Nephron progenitor cell (in vitro differentiated cells): ENCODE data around the gene ZNF737.
A peak's percentile ranks its signal among the peaks of the same experiment; 100 is the strongest.
"Not testable (repeated sequence)": the region's sequence is repeated elsewhere in the genome, so short reads cannot be mapped to it uniquely, and the experiment has no call there.

Experiments used
- DNase-seq: peaks from one replicate; pipeline ENCODE4 v3.0.0; 2021
- H3K27ac Mint-ChIP-seq: 2 replicates; pipeline ENCODE4 v1.8.0; 2021; ENCODE audit warnings: mild to moderate bottlenecking, moderate library complexity, mixed read lengths
- H3K27me3 Mint-ChIP-seq: 2 replicates; pipeline ENCODE4 v1.8.0; 2021; ENCODE audit warnings: mild to moderate bottlenecking, low read depth, mixed read lengths; ENCODE audit not compliant: poor library complexity
- H3K36me3 Mint-ChIP-seq: 2 replicates; pipeline ENCODE4 v1.8.0; 2021; ENCODE audit warnings: low read depth, mixed read lengths
- H3K4me1 Mint-ChIP-seq: 2 replicates; pipeline ENCODE4 v1.8.0; 2021; ENCODE audit warnings: mixed read lengths
- H3K4me3 Mint-ChIP-seq: 2 replicates; pipeline ENCODE4 v1.8.0; 2021; ENCODE audit warnings: mild to moderate bottlenecking, moderate library complexity, mixed read lengths
- H3K9me3 Mint-ChIP-seq: 2 replicates; pipeline ENCODE4 v1.8.0; 2021; ENCODE audit warnings: mild to moderate bottlenecking, moderate library complexity, mixed read lengths
- TF ChIP-seq, protein P1 (sequence below): fragments of 200-600 bp; sonication (generic); IDR thresholded peaks from 2 replicates; pipeline ENCODE4 v1.5.0; 2021; ENCODE audit warnings: antibody characterized with exemption

ZNF737 gene

DNA sequence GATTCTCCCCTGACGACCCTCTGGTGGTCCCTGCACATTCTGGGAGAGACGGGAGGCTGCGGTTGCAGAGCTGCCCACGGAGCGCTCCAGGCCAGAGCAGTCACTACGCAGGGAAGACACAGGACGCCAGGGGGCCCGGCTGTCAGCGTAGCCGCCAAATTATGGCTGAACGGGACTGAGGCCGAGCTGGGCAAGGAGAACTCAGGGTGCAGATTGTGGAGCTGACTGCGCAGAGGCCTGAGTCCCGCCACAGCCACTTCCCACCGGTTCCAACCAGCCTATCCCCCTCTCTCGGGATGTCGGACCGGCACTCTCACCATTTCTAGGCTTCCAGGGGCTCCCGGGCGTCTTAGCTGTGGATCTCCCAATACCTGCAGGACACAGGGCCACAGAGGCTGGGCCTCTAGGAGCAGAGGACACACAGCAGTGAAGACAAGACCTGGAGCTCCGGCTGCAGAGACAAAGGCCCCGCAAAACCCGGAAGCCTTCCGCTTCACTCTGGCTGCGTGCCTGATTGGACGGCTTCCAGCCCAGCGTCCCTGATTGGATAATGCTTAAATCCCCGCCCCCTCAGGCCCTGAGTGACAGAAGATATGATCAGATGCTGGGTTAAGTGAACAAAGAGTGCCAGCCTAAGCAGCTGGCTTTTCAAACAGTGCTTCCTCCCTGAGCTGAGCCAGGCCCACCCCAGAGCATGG, at the start of gene ZNF737:
Gene ZNF737, minus strand, starts transcription at position 461 of the 698 bp plus-strand sequence. Its CDS starts 141 bp downstream, at position 320.
- peaks cover 54% of the 10 kb centered on the region for H3K36me3 Mint-ChIP-seq
- peak within 1 kb of the TSS; percentile 100 for H3K27ac Mint-ChIP-seq
- DNase-seq: peak; percentile 85
- H3K27me3 Mint-ChIP-seq: no peaks in the 10 kb centered on the region
- peaks cover 95% of the 10 kb centered on the region for H3K9me3 Mint-ChIP-seq
- TF ChIP-seq, protein P1, sequence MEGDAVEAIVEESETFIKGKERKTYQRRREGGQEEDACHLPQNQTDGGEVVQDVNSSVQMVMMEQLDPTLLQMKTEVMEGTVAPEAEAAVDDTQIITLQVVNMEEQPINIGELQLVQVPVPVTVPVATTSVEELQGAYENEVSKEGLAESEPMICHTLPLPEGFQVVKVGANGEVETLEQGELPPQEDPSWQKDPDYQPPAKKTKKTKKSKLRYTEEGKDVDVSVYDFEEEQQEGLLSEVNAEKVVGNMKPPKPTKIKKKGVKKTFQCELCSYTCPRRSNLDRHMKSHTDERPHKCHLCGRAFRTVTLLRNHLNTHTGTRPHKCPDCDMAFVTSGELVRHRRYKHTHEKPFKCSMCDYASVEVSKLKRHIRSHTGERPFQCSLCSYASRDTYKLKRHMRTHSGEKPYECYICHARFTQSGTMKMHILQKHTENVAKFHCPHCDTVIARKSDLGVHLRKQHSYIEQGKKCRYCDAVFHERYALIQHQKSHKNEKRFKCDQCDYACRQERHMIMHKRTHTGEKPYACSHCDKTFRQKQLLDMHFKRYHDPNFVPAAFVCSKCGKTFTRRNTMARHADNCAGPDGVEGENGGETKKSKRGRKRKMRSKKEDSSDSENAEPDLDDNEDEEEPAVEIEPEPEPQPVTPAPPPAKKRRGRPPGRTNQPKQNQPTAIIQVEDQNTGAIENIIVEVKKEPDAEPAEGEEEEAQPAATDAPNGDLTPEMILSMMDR: no peak
- H3K4me1 Mint-ChIP-seq: peaks cover 6% of the 10 kb centered on the region
- peak within 1 kb of the TSS; percentile 94 for H3K4me3 Mint-ChIP-seq

DNA sequence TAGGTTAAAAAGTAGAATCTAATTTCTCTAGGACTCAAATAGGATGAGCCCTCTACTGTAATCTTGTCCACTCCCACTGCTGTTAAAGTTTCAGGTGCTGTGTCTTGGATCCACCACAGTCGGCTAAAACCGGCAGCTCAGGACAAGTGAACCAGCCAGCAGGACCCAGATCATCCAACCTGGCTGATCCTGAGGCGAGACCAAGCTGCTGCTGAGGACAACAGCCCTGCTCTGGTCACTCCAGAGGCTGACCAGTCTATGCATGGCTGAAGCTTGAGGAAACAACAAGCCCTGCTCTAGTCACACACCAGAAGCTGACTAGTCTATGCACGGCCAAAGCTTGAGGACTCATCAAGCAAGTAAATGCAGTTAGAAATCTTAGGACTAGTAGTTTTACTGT, 49.4 kb upstream of the ZNF737 start:
- not testable (repeated sequence) for H3K4me1 Mint-ChIP-seq, H3K27me3 Mint-ChIP-seq, H3K27ac Mint-ChIP-seq, H3K36me3 Mint-ChIP-seq, DNase-seq, H3K4me3 Mint-ChIP-seq
- H3K9me3 Mint-ChIP-seq: peaks cover 70% of the 10 kb centered on the region

DNA sequence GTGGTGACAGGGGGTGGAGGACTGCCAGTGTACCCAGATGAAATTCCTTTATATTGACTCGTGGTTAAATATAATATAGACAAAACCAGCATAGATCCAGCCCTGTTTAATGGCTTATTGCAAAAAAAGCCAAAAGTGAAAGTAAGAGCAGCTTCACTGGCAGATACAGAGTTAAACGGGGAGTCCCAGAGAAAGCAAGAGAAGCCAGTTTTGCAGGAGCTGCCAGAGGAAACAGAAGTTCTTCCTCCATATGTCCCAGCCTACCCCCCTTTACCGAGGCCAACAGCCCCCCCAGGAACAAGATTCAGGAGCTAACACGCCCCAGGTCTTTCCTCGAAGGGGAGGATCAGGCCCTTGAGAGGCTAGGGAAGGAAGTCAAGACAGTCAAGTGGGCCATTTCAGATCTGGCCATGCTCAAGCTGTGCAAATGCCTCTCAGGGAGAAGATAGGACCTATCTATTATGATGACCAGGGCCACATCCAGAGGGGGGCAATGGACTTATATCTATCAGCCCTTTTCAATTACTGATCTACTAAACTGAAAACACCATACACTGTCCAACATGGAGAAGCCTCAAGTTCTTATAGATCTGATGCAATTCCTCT, 47.2 kb upstream of the ZNF737 start:
- Mint-ChIP-seq H3K27me3 (no peaks in the 10 kb centered on the region), H3K36me3 (no peaks in the 10 kb centered on the region), H3K4me3 (no peak overlapping the region), H3K4me1 (no peaks in the 10 kb centered on the region), H3K27ac (no peak overlapping the region), H3K9me3 (peaks cover 71% of the 10 kb centered on the region)
- TF ChIP-seq, protein P1: no peak
- DNase-seq: no peak

DNA sequence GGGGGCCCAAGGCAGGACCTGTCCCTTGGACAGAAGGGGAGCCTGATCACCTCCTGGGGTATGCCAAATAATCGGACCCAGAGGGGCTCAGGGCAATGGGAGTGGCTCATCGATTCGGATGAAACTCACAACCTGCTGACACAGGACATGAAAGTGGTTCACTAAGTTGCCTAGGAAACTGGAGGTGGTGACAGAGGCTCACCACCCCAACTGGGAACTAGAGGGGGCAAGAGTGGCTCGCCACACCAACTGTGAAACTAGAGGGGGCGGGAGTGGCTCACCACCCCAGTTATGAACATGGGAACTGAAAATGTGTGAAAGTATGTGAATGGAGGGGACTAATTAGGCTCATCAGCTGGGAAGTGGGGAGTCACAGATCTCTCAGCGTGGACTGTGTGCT, 46.3 kb upstream of the ZNF737 start:
- H3K27ac Mint-ChIP-seq: no peak overlapping the region
- H3K4me3 Mint-ChIP-seq: no peak overlapping the region
- TF ChIP-seq, protein P1: no peak
- DNase-seq: no peak
- H3K36me3 Mint-ChIP-seq: no peaks in the 10 kb centered on the region
- peaks cover 70% of the 10 kb centered on the region for H3K9me3 Mint-ChIP-seq
- H3K27me3 Mint-ChIP-seq: no peaks in the 10 kb centered on the region
- H3K4me1 Mint-ChIP-seq: no peaks in the 10 kb centered on the region

DNA sequence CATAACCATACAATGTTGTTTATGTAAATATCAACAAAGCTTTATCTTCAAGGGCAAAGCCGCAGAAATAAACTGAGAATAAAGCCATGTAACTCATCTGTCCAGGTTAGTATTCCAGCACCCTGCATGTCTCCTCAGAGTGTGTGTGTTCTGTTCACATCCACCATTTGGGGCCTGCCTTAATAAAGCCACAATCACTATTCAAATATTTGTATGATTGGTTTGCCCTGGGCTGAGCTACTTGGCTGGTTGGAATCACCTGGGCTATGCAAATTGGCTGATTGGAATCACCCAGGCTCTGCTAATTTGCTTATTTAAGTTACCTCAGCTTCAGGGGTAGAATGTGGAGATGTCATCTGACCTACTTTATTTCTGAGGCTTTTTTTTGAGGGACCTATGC, 42.4 kb upstream of the ZNF737 start:
- Mint-ChIP-seq H3K4me1 (no peaks in the 10 kb centered on the region), H3K4me3 (no peak overlapping the region), H3K36me3 (no peaks in the 10 kb centered on the region), H3K27me3 (no peaks in the 10 kb centered on the region), H3K9me3 (peaks cover 64% of the 10 kb centered on the region), H3K27ac (no peak overlapping the region)
- DNase-seq: no peak
- TF ChIP-seq, protein P1: no peak

DNA sequence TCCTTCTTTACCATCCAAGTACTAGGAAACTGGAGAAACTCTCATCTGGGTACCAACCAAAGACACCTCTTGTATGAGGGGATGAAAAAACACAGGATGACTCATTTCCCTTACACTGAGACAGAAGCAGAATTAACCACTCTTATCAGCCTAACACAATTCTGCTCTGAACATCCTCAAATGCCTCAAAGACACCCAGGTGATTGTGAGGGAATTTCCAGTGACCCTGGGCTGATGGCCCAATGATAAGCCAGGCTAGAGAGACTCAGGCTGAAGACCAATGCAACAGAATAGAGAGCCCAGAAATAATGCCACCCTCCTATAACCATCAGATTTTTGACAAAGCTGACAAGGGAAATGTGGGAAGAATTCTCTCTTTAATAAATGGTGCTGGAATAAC, 7.0 kb downstream of the ZNF737 start:
- H3K9me3 Mint-ChIP-seq: peaks cover 97% of the 10 kb centered on the region
- H3K36me3 Mint-ChIP-seq: peaks cover 98% of the 10 kb centered on the region
- DNase-seq: no peak
- no peak overlapping the region for H3K4me3 Mint-ChIP-seq
- no peaks in the 10 kb centered on the region for H3K27me3 Mint-ChIP-seq
- TF ChIP-seq, protein P1: no peak
- no peak overlapping the region for H3K27ac Mint-ChIP-seq
- H3K4me1 Mint-ChIP-seq: no peaks in the 10 kb centered on the region
